WTC11 (cell line): ENCODE measurements around the gene DDIAS. TPM values are rescaled to one million over a fixed set of nuclear protein-coding genes. Genes with fewer than 3 reads are reported as not detected.
A peak's percentile ranks its signal among the peaks of the same experiment; 100 is the strongest.

Experiments used
- ATAC-seq: fragments of 200-7000 bp; cut with Tn5 transposase; 2 replicates; pipeline ENCODE4 v1.10.0; 2021; ENCODE audit warnings: mild to moderate bottlenecking, moderate library complexity
- CTCF ChIA-PET: fragments of 300-600 bp; sonication (Branson Sonifier 250); formaldehyde crosslinking; loops from one replicate; lab custom pipeline; 2021; ENCODE audit warnings: antibody characterized with exemption; lab: Charles Lee
- POLR2A ChIA-PET: fragments of 350-600 bp; sonication (Branson Sonifier 250); formaldehyde crosslinking; loops from one replicate; lab custom pipeline; 2021; ENCODE audit warnings: antibody characterized with exemption; lab: Charles Lee
- DNase-seq: peaks from one replicate; pipeline ENCODE4 v3.0.0; 2021; ENCODE audit warnings: low spot score
- H3K27ac Mint-ChIP-seq: 2 replicates; pipeline ENCODE4 v1.8.0; 2021; ENCODE audit warnings: mixed read lengths
- H3K27me3 Mint-ChIP-seq: 2 replicates; pipeline ENCODE4 v1.8.0; 2021; ENCODE audit warnings: low read depth, mild to moderate bottlenecking, moderate library complexity, mixed read lengths
- H3K36me3 Mint-ChIP-seq: 2 replicates; pipeline ENCODE4 v1.8.0; 2021; ENCODE audit warnings: mixed read lengths
- H3K4me1 Mint-ChIP-seq: 2 replicates; pipeline ENCODE4 v1.8.0; 2022; ENCODE audit warnings: mixed read lengths
- H3K4me3 Mint-ChIP-seq: 2 replicates; pipeline ENCODE4 v1.8.0; 2021; ENCODE audit warnings: mild to moderate bottlenecking, moderate library complexity, mixed read lengths
- H3K9me3 Mint-ChIP-seq: 2 replicates; pipeline ENCODE4 v1.8.0; 2021; ENCODE audit warnings: mixed read lengths
- CREM ChIP-seq: sonication (generic); formaldehyde crosslinking; IDR thresholded peaks from 2 replicates; pipeline ENCODE4 v1.8.1; 2022; ENCODE audit warnings: mild to moderate bottlenecking, missing genetic modification reagents, moderate library complexity
- CTCF ChIP-seq: fragments of 200-600 bp; IDR thresholded peaks from 2 replicates; pipeline ENCODE4 v1.8.0; 2022; ENCODE audit warnings: antibody characterized with exemption
- ESRRA ChIP-seq: sonication (generic); formaldehyde crosslinking; IDR thresholded peaks from 2 replicates; pipeline ENCODE4 v1.8.1; 2022; ENCODE audit warnings: mild to moderate bottlenecking, missing genetic modification reagents, borderline replicate concordance
- FOXK1 ChIP-seq: sonication (generic); formaldehyde crosslinking; IDR thresholded peaks from 2 replicates; pipeline ENCODE4 v1.8.0; 2022; ENCODE audit warnings: mild to moderate bottlenecking, moderate library complexity, missing genetic modification reagents
- GRHL2 ChIP-seq: fragments of 250-450 bp; sonication (Bioruptor Pico); IDR thresholded peaks from 2 replicates; pipeline ENCODE4 v1.8.0; 2022; ENCODE audit warnings: mild to moderate bottlenecking, moderate library complexity; ENCODE audit not compliant: insufficient replicate concordance, severe bottlenecking
- JAZF1 ChIP-seq: fragments of 250-450 bp; sonication (Bioruptor Pico); IDR thresholded peaks from 2 replicates; pipeline ENCODE4 v1.9.0; 2021; ENCODE audit warnings: moderate library complexity, mild to moderate bottlenecking, inconsistent platforms
- NR2C2 ChIP-seq: sonication (generic); formaldehyde crosslinking; IDR thresholded peaks from 2 replicates; pipeline ENCODE4 v1.8.0; 2022; ENCODE audit warnings: mild to moderate bottlenecking, missing genetic modification reagents
- USF1 ChIP-seq: sonication (generic); formaldehyde crosslinking; IDR thresholded peaks from 2 replicates; pipeline ENCODE4 v1.8.0; 2022; ENCODE audit warnings: mild to moderate bottlenecking, missing genetic modification reagents
- USF2 ChIP-seq: sonication (generic); formaldehyde crosslinking; IDR thresholded peaks from 2 replicates; pipeline ENCODE4 v1.8.1; 2023; ENCODE audit warnings: mild to moderate bottlenecking, missing genetic modification reagents, moderate library complexity
- ZNF219 ChIP-seq: sonication (generic); formaldehyde crosslinking; IDR thresholded peaks from 2 replicates; pipeline ENCODE4 v1.8.0; 2023; ENCODE audit warnings: missing genetic modification reagents, mild to moderate bottlenecking, borderline replicate concordance
- total RNA-seq: library from RNA; stranded (reverse); gene quantifications from 3 replicates; pipeline ENCODE4 v1.2.3, GENCODE V29; 2021
- TF ChIP-seq, protein P1 (sequence below): sonication (generic); formaldehyde crosslinking; IDR thresholded peaks from 2 replicates; pipeline ENCODE4 v1.8.1; 2022; ENCODE audit warnings: mild to moderate bottlenecking, moderate library complexity, missing genetic modification reagents
- TF ChIP-seq, protein P2 (sequence below): sonication (generic); formaldehyde crosslinking; IDR thresholded peaks from 2 replicates; pipeline ENCODE4 v1.8.1; 2023; ENCODE audit warnings: mild to moderate bottlenecking, moderate library complexity, missing genetic modification reagents
- TF ChIP-seq, protein P3 (sequence below): sonication (generic); formaldehyde crosslinking; IDR thresholded peaks from 2 replicates; pipeline ENCODE4 v1.8.0; 2022; ENCODE audit warnings: mild to moderate bottlenecking, missing genetic modification reagents

DDIAS gene
- total RNA-seq, 1 experiment from 2014 or later, result 28.7 TPM

DNA sequence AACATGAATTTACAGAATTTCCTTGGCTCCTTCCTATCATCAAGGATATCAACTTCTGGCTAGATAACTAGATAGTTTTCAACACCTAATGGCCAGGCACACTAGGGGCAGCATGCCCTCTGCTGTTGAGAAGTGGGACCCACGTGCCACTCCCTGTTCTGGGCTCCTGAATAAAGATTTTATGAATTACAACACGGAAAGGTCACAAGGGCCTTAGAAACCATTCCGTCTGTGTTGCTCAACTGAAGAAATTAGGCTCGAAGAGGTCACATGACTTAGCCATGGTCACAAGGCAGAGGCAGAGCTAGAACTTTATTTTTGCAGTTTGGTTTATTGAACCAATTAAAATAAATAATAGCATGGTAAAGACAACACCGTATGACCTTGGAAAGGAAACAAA is 37.3 kb upstream of the DDIAS start:
- H3K4me3 Mint-ChIP-seq, result no peak overlapping the region
- POLR2A ChIA-PET, result no interaction called here
- peak; percentile 55 for DNase-seq
- H3K27me3 Mint-ChIP-seq, result no peaks in the 10 kb centered on the region
- H3K4me1 Mint-ChIP-seq, result peaks cover 11% of the 10 kb centered on the region
- no peak overlapping the region for H3K27ac Mint-ChIP-seq
- H3K9me3 Mint-ChIP-seq, result no peaks in the 10 kb centered on the region
- H3K36me3 Mint-ChIP-seq, result no peaks in the 10 kb centered on the region
- CTCF ChIA-PET, result no interaction called here
- ATAC-seq, result peak; percentile 81
- no peak for TF ChIP-seq JAZF1 (CRISPR knock-in tag)
- TF ChIP-seq GRHL2 (CRISPR knock-in tag), result no peak
- TF ChIP-seq, protein P1, sequence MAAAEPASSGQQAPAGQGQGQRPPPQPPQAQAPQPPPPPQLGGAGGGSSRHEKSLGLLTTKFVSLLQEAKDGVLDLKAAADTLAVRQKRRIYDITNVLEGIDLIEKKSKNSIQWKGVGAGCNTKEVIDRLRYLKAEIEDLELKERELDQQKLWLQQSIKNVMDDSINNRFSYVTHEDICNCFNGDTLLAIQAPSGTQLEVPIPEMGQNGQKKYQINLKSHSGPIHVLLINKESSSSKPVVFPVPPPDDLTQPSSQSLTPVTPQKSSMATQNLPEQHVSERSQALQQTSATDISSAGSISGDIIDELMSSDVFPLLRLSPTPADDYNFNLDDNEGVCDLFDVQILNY (CRISPR knock-in tag), result no peak
- no peak for TF ChIP-seq ESRRA (CRISPR knock-in tag)
- no peak for TF ChIP-seq CREM (CRISPR knock-in tag)
- TF ChIP-seq, protein P2, sequence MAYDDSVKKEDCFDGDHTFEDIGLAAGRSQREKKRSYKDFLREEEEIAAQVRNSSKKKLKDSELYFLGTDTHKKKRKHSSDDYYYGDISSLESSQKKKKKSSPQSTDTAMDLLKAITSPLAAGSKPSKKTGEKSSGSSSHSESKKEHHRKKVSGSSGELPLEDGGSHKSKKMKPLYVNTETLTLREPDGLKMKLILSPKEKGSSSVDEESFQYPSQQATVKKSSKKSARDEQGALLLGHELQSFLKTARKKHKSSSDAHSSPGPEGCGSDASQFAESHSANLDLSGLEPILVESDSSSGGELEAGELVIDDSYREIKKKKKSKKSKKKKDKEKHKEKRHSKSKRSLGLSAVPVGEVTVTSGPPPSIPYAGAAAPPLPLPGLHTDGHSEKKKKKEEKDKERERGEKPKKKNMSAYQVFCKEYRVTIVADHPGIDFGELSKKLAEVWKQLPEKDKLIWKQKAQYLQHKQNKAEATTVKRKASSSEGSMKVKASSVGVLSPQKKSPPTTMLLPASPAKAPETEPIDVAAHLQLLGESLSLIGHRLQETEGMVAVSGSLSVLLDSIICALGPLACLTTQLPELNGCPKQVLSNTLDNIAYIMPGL (CRISPR knock-in tag), result no peak
- TF ChIP-seq USF1 (CRISPR knock-in tag), result peak; percentile 42; the same call in 1 of the 2 replicates
- TF ChIP-seq, protein P3, sequence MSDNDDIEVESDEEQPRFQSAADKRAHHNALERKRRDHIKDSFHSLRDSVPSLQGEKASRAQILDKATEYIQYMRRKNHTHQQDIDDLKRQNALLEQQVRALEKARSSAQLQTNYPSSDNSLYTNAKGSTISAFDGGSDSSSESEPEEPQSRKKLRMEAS (CRISPR knock-in tag), result 0 out of 2 replicates have a peak, but pooled peaks have one; percentile 22
- TF ChIP-seq FOXK1, result no peak
- peak; percentile 56; the same call in 1 of the 2 replicates for TF ChIP-seq USF2 (CRISPR knock-in tag)

GRCh38 chr11:82865841-82866240 is 35.7 kb upstream of the DDIAS start:
- H3K9me3 Mint-ChIP-seq, result no peaks in the 10 kb centered on the region
- no peak for ATAC-seq
- ChIA-PET CTCF (interaction anchor here (1.0 kb wide), 1 partner anchor 90 kb away, joined by 3 read pairs; no protein-coding TSS in a partner anchor), POLR2A (no interaction called here)
- no peaks in the 10 kb centered on the region for H3K27me3 Mint-ChIP-seq
- H3K27ac Mint-ChIP-seq, result no peak overlapping the region
- TF ChIP-seq ZNF219, result no peak
- no peaks in the 10 kb centered on the region for H3K36me3 Mint-ChIP-seq
- DNase-seq, result no peak
- peaks cover 21% of the 10 kb centered on the region for H3K4me1 Mint-ChIP-seq
- no peak overlapping the region for H3K4me3 Mint-ChIP-seq

GRCh38 chr11:82867495-82868082 is 33.9 kb upstream of the DDIAS start:
- DNase-seq, result peak; percentile 79
- TF ChIP-seq NR2C2 (no peak), CTCF (peak; percentile 68)
- POLR2A ChIA-PET, result interaction anchor here (0.6 to 1.5 kb wide), 3 partner anchors 17 to 290 kb away, joined by 3 to 19 read pairs (median 4); partner anchors contain the start of genes DDIAS, PCF11 and PRCP
- peak; percentile 88 for ATAC-seq
- Mint-ChIP-seq H3K9me3 (no peaks in the 10 kb centered on the region), H3K36me3 (no peaks in the 10 kb centered on the region), H3K27me3 (no peaks in the 10 kb centered on the region), H3K27ac (no peak overlapping the region; the same call in 1 of the 2 replicates), H3K4me1 (peaks cover 21% of the 10 kb centered on the region), H3K4me3 (no peak overlapping the region)
- CTCF ChIA-PET, result interaction anchor here (0.5 to 2.8 kb wide), 52 partner anchors 11 to 952 kb away, joined by 3 to 85 read pairs (median 4); partner anchors contain the start of genes ANKRD42, DDIAS, FAM181B and PCF11
